ENCODE data around the gene AZIN2.

AZIN2 gene

GRCh38 chr1:33042831-33043230 is 38.1 kb upstream of the AZIN2 start:
- no peak for TF ChIP-seq CTCF (IDR thresholded peaks at IDR 0.05)

DNA sequence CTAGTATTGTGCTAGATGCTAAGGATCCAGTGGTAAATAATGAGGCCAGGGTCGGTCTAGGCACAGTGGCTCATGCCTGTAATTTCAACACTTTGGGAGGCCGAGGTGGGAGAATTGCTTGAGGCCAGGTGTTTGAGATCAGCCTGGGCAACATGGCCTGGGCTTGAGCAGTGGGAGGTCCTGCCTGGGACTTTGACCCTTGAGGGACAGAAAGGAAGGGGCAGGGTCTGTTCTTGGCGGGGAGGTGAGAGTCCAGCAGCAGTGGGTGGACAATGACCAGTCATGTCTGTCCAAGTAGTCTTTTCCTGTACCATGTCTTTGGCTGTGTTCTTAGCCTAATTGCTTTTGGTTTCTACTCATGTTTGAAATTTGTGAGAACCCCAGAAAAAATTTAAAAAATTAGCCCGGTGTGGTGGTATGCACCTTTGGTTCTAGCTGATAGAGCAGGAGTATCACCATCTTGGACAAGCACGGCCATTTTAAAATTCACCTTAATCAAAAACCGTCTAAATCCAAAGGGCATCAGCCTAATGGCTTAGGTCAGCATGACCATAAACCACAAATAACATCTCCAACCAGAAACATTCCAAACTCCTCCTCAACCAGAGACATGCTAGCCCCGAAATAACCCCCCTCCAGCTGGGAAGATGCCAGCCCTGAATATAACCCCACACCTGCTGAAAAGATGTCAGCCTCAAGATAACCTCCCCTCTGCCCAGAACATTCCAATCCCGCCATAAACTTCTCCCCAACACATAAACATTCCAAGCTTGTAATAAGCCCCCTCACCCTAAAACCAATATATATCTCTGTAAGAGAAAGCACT is 37.5 kb upstream of the AZIN2 start:
- no peak for TF ChIP-seq CTCF (IDR thresholded peaks at IDR 0.05)

- no peak for TF ChIP-seq CTCF (IDR thresholded peaks at IDR 0.05)
Observed at GRCh38 chr1:33045246-33045645, 35.7 kb upstream of the AZIN2 start.

- TF ChIP-seq CTCF (IDR thresholded peaks at IDR 0.05), result no peak
Observed at GRCh38 chr1:33045814-33046213, 35.1 kb upstream of the AZIN2 start.

- no peak for TF ChIP-seq CTCF (IDR thresholded peaks at IDR 0.05)
Observed at GRCh38 chr1:33047290-33047689, 33.7 kb upstream of the AZIN2 start.

- no peak for TF ChIP-seq CTCF (IDR thresholded peaks at IDR 0.05)
Observed at GRCh38 chr1:33047839-33048305, 33.1 kb upstream of the AZIN2 start.

DNA sequence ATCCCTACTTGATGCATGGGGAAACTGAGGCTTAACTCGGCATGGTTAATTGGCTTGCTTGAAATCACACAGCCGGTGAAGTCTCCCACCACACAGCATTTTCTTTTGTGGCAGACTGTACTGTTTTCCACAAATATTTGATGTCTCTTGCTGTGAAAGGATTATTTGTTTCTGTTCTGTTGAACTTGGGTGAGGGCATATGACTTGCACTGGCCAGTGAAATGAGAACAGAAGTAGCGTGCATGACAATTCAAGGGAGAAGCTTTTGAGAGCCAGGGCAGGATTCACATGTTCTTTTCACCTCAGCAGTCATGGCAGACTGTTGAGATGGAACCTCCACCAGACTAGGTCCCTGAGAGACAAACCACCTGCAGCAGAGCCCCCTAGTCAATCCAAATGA is 32.5 kb upstream of the AZIN2 start:
- TF ChIP-seq CTCF (IDR thresholded peaks at IDR 0.05), result no peak

Measured in LNCAP (cell line).